Measurements from ENCODE around the gene PSME3. TPM values are rescaled to one million over a fixed set of nuclear protein-coding genes. Genes with fewer than 3 reads are reported as not detected.
A peak's percentile ranks its signal among the peaks of the same experiment; 100 is the strongest.
"Not testable (repeated sequence)": the region's sequence is repeated elsewhere in the genome, so short reads cannot be mapped to it uniquely, and the experiment has no call there.

PSME3 gene
- total RNA-seq, 1 donor from 2014 or later, result 40.7 TPM

GRCh38 chr17:42849031-42849430, 15.8 kb downstream of the PSME3 start:
- DNase-seq (ENCODE audit: low spot score) (no peak), ATAC-seq (no peak)

DNA sequence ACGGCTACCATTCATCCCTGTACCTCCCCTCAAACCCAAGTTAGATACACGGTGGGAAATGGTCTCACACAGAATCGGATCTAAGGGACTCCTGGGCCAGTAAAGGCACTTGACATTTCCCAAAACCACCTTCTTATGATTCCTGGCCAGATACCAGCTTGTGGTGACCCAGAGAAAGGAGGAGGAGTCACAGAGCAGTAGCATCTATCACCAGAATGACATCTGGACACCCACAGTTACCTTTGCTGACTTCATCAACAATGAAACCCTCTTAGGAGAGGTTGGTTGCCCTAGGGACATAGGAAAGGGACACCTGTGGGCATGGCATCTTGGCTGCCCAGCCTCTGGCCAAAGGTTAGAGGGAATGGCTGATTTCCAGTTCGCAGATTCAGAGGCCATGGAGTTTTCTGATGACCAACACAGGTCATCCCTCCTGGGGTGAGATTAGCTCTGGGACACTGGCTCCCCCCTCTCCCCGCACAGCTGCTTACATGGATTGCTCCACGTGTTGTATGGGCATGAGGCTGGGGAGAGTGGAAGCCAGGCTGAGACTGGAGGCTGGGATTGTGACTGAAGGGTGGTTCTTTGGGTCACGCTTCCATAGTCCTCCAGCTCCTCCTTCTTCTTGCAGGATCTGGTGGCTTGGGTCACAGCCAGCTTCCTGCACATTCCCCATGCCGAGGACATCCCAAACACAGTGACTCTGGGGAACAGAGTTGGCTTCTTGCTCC, 16.4 kb downstream of the PSME3 start:
- peak; percentile 87 for ATAC-seq

DNA sequence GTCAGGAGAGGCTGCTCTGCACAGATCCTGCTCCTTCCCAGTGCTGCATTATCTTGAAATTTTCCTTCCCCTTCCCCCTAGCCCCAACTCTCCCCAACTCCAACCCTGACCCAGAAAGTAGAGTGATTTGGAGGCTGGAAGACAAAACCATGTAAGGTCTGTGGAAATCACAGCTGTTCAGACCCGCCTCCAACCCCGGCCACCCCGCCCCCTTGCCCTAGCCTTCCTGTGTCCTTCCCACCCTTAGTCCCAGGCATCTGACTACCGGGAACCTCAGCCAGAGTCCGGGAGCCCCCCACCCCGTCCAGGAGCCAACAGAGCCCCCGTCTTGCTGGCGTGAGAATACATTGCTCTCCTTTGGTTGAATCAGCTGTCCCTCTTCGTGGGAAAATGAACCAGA, 17.8 kb downstream of the PSME3 start, which contains the start of gene AOC3:
TSS of gene AOC3 (plus strand) at position 246 of the 400 bp plus-strand sequence. CDS start at position 391, 145 bp downstream.
- ATAC-seq (no peak), DNase-seq (ENCODE audit: low spot score) (no peak)

More for the DNA sequence above, 16.4 kb downstream of the PSME3 start:
- peak; percentile 89 for DNase-seq (ENCODE audit: low spot score)

- DNase-seq (ENCODE audit: low spot score); ATAC-seq: not testable (repeated sequence)
Measured at GRCh38 chr17:42851371-42852240, 18.4 kb downstream of the PSME3 start.

DNA sequence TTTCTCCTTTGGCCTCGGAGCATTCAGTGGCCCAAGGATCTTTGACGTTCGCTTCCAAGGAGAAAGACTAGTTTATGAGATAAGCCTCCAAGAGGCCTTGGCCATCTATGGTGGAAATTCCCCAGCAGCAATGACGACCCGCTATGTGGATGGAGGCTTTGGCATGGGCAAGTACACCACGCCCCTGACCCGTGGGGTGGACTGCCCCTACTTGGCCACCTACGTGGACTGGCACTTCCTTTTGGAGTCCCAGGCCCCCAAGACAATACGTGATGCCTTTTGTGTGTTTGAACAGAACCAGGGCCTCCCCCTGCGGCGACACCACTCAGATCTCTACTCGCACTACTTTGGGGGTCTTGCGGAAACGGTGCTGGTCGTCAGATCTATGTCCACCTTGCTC, 19.2 kb downstream of the PSME3 start:
- DNase-seq (ENCODE audit: low spot score) (no peak), ATAC-seq (no peak)

DNA sequence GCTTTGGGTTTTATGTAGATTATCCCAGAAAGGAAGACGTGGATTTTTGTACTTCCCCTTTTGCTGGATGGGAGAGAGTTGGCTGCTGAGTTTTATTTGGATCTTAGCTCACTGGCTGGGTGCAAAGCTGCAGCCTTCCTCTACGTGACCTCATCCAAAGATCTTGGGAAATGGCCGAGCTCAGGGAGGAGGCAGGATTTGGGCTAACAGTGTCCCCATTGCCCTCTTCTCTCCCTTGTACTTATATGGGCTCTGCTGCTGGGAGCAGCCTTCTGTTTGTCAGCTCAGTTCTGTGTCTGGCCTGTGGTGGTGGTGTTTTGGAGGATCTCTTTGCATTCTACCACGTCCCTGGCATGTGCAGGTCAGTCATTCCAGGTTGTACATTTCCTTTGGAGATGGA, 19.8 kb downstream of the PSME3 start:
- ATAC-seq (no peak), DNase-seq (ENCODE audit: low spot score) (no peak)

DNA sequence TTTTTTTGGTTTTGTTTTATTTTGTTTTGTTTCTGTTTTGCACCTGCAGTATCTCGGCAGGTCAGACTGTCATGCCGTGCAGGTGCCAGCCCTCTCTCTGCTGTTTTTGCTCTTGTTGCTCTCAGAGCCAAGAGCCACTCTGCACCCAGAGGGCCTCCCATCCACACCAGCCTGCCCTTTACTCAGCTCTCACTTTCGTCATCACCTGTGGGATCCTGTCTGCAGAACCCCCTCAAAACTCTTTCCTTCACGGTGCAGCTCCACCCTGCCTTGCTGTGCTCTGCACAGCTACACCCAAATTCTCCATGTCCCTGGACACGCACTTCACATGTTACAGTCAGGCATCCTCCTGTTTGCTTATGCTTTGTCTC, 20.4 kb downstream of the PSME3 start:
- no peak for DNase-seq (ENCODE audit: low spot score)
- no peak for ATAC-seq

DNA sequence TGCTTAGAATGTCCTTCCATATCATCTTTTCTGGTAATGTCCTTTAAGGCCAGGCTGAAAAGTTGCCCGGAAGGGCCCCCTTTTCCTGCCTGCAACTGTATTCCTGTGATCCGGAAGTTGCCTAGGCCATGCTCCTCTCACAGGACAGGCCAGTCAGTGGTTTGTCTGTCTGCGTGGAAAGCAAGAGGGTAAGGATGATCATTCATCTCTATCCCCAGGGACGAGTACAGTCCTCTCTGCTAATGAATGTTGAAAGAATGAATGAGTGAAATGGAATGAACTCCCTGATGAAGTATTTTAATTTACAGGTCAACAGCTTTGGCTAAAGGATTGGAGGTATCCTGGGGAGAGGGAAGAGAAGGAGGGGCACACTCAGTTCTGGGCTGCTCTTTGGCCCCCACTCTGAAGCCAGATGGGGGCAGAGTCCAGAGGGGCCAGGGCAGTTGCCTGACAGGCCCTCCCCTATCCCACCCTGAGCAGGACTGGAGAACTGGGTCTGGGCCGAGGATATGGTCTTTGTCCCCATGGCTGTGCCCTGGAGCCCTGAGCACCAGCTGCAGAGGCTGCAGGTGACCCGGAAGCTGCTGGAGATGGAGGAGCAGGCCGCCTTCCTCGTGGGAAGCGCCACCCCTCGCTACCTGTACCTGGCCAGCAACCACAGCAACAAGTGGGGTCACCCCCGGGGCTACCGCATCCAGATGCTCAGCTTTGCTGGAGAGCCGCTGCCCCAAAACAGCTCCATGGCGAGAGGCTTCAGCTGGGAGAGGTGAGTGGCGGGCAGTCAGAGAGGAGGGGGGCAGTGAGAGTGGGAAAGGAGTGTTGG, 21.0 kb downstream of the PSME3 start:
- ATAC-seq, result no peak

DNA sequence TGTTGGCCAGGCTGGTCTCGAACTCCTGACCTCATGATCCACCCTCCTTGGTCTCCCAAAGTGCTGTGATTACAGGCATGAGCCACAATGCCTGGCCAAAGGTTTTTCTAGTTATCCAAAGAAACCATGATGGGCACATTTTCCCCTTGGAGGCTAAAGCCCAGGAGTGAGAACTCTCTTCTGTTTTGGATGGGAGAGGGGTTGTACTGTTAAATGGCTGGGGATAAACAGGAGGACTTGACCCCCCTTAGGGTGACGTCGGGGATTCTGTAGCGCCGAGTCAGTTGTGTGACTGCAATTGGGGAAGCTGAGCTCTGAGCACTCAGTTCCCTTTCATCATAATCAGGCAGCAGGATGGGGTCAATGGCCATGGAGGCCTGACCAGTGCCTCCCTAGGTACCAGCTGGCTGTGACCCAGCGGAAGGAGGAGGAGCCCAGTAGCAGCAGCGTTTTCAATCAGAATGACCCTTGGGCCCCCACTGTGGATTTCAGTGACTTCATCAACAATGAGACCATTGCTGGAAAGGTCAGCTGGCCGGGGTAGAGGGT, 21.9 kb downstream of the PSME3 start:
- DNase-seq (ENCODE audit: low spot score), result peak; percentile 76
- ATAC-seq, result peak; percentile 91

More for the DNA sequence above, 21.0 kb downstream of the PSME3 start:
- no peak for DNase-seq (ENCODE audit: low spot score)

GRCh38 chr17:42856093-42856492, 22.9 kb downstream of the PSME3 start:
- DNase-seq (ENCODE audit: low spot score); ATAC-seq: not testable (repeated sequence)

DNA sequence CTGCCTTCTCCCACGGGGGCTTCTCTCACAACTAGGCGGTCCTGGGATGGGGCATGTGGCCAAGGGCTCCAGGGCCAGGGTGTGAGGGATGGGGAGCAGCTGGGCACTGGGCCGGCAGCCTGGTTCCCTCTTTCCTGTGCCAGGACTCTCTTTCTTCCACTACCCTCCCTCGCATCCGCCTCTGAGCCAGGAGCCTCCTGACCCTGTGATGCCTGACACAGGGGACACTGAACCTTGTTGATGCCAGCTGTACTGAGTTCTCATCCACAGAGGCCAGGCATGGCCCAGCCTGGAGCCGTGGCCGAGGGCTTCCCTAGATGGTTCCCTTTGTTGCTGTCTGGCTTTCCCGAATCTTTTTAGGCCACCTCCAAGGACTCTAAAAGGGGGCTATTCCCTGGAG, 23.3 kb downstream of the PSME3 start:
- DNase-seq (ENCODE audit: low spot score); ATAC-seq: not testable (repeated sequence)

GRCh38 chr17:42857389-42857788, 24.2 kb downstream of the PSME3 start:
- DNase-seq (ENCODE audit: low spot score) (no peak), ATAC-seq (no peak)

DNA sequence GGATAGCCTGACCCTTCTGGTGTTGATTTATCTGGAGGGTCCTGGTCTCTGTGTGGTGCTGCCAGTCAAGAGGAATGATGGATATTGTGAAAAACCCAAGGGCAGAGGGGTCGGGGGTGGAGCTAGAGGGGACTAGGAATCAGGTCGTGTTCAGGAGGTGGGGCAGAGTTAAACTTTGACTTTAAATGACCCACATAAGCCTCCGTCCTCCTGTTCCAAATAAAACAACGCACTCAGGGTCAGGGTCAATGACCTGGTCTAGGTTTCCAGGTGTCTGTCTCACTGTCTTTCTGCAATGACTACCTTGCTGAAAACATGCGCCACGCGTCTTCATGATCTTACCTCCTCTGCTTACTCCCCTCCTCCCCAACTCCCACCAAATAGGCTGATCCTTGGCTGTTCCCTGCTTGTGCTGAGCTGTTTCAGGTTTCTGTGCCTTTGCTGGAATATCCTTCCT, 32.5 kb downstream of the PSME3 start:
- DNase-seq (ENCODE audit: low spot score) (peak; percentile 91), ATAC-seq (peak; percentile 65)

GRCh38 chr17:42866216-42866615, 33.0 kb downstream of the PSME3 start:
- DNase-seq (ENCODE audit: low spot score) (no peak), ATAC-seq (peak; percentile 19)

DNA sequence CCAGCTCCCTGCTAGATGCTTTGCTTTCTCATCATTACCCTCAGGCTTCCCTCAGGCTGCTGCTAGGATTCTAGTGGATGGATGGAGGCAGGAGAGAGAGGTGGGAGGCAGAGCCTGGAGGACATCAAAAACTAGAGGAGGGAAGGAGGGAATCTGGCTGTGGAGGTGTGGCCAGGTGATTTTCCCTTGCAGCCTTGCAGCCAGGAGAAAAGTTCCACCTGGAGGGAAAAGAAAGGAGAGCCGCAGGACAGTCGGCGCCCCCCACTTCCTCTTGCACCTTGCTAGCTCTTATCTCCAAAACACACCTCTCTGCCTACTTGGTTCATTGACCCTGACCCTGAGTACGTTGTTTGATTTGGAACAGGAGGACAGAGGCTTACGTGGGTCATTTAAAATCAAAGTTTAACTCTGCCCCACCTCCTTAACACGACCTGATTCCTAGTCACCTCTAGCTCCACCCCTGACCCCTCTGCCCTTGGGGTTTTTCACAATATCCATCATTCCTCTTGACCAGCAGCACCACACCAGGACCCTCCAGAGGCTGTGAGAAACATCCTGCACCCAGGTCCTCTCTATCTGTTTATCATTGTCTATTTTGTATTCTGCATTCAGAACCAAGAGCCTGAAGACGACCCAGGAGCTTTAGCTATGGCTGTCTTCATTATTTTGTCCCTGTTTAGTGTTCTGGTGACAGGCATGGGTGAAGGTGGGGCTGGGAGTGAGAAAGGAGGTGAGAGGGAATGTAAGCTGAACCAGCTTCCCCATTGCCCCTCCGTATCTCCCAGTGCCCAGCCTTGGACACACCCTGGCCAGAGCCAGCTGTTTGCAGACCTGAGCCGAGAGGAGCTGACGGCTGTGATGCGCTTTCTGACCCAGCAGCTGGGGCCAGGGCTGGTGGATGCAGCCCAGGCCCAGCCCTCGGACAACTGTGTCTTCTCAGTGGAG, 33.7 kb downstream of the PSME3 start:
- peak; percentile 63 for ATAC-seq
- DNase-seq (ENCODE audit: low spot score), result peak; percentile 85

DNA sequence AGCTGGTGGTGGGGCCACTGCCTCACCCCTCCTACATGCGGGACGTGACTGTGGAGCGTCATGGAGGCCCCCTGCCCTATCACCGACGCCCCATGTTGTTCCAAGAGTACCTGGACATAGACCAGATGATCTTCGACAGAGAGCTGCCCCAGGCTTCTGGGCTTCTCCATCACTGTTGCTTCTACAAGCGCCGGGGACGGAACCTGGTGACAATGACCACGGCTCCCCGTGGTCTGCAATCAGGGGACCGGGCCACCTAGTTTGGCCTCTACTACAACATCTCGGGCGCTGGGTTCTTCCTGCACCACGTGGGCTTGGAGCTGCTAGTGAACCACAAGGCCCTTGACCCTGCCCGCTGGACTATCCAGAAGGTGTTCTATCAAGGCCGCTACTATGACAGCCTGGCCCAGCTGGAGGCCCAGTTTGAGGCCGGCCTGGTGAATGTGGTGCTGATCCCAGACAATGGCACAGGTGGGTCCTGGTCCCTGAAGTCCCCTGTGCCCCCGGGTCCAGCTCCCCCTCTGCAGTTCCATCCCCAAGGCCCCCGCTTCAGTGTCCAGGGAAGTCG, 34.6 kb downstream of the PSME3 start:
- ATAC-seq, result peak; percentile 22
- DNase-seq (ENCODE audit: low spot score), result not testable (repeated sequence)

DNA sequence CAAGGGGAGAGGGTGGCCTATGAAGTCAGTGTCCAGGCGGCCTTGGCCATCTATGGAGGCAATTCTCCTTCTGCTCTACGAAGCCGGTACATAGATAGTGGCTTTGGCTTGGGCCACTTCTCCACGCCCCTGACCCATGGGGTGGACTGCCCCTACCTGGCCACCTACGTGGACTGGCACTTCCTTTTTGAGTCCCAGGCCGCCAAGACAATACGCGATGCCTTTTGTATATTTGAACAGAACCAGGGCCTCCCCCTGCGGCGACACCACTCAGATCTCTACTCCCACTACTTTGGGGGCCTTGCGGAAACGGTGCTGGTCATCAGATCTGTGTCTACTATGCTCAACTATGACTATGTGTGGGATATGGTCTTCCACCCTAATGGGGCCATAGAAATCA, 35.1 kb downstream of the PSME3 start:
- no peak for ATAC-seq
- DNase-seq (ENCODE audit: low spot score), result no peak

GRCh38 chr17:42871647-42872046, 38.5 kb downstream of the PSME3 start:
- ATAC-seq (no peak), DNase-seq (ENCODE audit: low spot score) (no peak)

Measured in left lobe of liver (tissue), 2 donors.